Esophagus squamous epithelium (tissue), 5 donors: Measurements from ENCODE around the gene MLKL. TPM values are rescaled to one million over a fixed set of nuclear protein-coding genes. Genes with fewer than 3 reads are reported as not detected.

Source experiments
- DNase-seq: peaks from one replicate; lab custom pipeline; 2025; lab: John Stamatoyannopoulos, UW
- H3K27ac ChIP-seq, 4 donors: fragments of 200-600 bp; sonication (generic); one replicate each; pipeline ENCODE4 v1.5.1; 2016 to 2019; ENCODE audit warnings: mild to moderate bottlenecking in 1 of 4
- H3K27me3 ChIP-seq, 4 donors: fragments of 200-600 bp; sonication (generic); 1 replicate in 3 of 4; 2 replicates in 1 of 4; pipeline versions ENCODE4 v1.5.1 to v1.6.0; 2017 to 2021; ENCODE audit warnings: antibody characterized with exemption in 1 of 4
- H3K36me3 ChIP-seq, 3 donors: fragments of 200-600 bp; sonication (generic); one replicate each; pipeline ENCODE4 v1.5.1; 2016 to 2019
- H3K4me1 ChIP-seq, 3 donors: fragments of 200-600 bp; sonication (generic); one replicate each; pipeline ENCODE4 v1.5.1; 2017 to 2019
- H3K4me3 ChIP-seq, 4 donors: fragments of 200-600 bp; sonication (generic); 1 replicate in 3 of 4; 2 replicates in 1 of 4; pipeline ENCODE4 v1.5.1; 2016 to 2019; ENCODE audit warnings: mild to moderate bottlenecking in 2 of 4, moderate library complexity in 1 of 4
- H3K9me3 ChIP-seq, 3 donors: fragments of 200-600 bp; sonication (generic); one replicate each; pipeline ENCODE4 v1.5.1; 2016 to 2019
- POLR2A ChIP-seq, 4 donors: fragments of 450-650 bp; IDR thresholded peaks; one replicate each; pipeline ENCODE4 v1.6.1; 2017; ENCODE audit warnings: antibody characterized with exemption in 4 of 4, mild to moderate bottlenecking in 4 of 4, moderate library complexity in 3 of 4
- WGBS, 2 donors: methylation state at CpG; one replicate each; pipeline ENCODE4 v1.1.5; 2018; 5-methylcytosine and 5-hydroxymethylcytosine counted together
- intact Hi-C: fragments of 100-400 bp; cut with DNase I; formaldehyde crosslinking; loops from one replicate; pipeline ENCODE4 v1.15.0; 2022
- total RNA-seq, 4 donors: library from RNA; depleted of rRNA; stranded (reverse); fragments of >200 nt; gene quantifications; one replicate each; pipeline ENCODE4 v1.1.0, GENCODE V29; 2016
- TF ChIP-seq, protein P1 (sequence below), 6 experiments: fragments of 450-650 bp in 4 of 6; fragments of 200-600 bp in 2 of 6; sonication (generic) in 2 of 6; IDR thresholded peaks; one replicate each; pipeline ENCODE4 v1.5.1; 2016 to 2019; ENCODE audit warnings: antibody characterized with exemption in 6 of 6, mild to moderate bottlenecking in 4 of 6, moderate library complexity in 4 of 6
- donor health status: DM: yes; HTN: yes; CAD: no.

The MLKL gene
- total RNA-seq, 4 donors from 2014 or later: 12.4 to 33.9 (median 22.1) TPM

DNA sequence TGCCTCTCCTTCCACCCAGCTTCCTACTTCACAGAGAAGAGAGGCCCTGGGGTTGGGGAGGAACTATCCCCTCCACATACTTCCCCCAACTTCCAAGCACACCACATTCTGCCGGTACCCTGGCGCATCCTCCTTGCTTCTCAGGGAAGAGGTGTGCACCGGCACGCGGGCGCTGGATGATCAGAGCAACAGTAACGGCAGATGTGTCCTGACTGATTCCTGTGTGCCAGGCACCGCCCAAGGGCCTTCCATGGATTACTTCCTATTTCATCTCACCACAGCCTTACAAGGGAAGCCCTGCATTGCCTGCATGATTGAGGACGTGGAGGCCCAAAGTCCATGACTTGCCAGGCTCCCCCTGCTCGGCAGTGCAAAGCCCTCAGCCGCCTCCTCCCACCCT is 21.1 kb upstream of the MLKL start:
- no peak for DNase-seq
- H3K4me3 ChIP-seq: no peak overlapping the region
- no peak overlapping the region for H3K27ac ChIP-seq
- intact Hi-C loops: no loop called here
- no peaks in the 10 kb centered on the region for H3K4me1 ChIP-seq
- WGBS, 2 donors: 65 to 87% methylated on average over 3 to 7 of the region's 11 CpGs
- H3K9me3 ChIP-seq: peaks cover 0 to 3% (median 2%) of the 10 kb centered on the region in 3 donors
- H3K36me3 ChIP-seq: no peaks in the 10 kb centered on the region
- no peak for TF ChIP-seq POLR2A (IDR thresholded peaks at IDR 0.05)
- TF ChIP-seq, protein P1, sequence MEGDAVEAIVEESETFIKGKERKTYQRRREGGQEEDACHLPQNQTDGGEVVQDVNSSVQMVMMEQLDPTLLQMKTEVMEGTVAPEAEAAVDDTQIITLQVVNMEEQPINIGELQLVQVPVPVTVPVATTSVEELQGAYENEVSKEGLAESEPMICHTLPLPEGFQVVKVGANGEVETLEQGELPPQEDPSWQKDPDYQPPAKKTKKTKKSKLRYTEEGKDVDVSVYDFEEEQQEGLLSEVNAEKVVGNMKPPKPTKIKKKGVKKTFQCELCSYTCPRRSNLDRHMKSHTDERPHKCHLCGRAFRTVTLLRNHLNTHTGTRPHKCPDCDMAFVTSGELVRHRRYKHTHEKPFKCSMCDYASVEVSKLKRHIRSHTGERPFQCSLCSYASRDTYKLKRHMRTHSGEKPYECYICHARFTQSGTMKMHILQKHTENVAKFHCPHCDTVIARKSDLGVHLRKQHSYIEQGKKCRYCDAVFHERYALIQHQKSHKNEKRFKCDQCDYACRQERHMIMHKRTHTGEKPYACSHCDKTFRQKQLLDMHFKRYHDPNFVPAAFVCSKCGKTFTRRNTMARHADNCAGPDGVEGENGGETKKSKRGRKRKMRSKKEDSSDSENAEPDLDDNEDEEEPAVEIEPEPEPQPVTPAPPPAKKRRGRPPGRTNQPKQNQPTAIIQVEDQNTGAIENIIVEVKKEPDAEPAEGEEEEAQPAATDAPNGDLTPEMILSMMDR (IDR thresholded peaks at IDR 0.05): no peak
- H3K27me3 ChIP-seq: no peaks in the 10 kb centered on the region

DNA sequence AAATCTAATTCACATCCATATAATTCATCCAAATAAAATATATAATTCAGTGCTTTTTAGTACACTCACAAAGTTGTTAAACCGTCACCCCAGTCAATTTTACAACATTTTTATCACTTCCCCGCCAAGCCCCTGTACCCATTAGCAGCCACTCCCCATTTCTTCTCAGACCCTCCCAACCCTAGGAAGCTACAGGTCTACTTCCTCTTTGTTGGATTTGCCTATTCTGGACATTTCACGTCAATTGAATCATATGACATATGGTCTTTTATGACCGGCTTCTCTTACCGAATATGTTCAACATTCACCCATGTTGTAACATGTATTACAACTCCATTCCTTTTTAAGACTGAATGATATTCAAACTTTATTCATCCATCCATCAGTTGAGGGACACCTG is 19.9 kb upstream of the MLKL start:
- no peaks in the 10 kb centered on the region for H3K36me3 ChIP-seq
- H3K9me3 ChIP-seq: no peaks in the 10 kb centered on the region
- H3K27ac ChIP-seq: no peak overlapping the region
- no peaks in the 10 kb centered on the region for H3K27me3 ChIP-seq
- H3K4me1 ChIP-seq: no peaks in the 10 kb centered on the region
- TF ChIP-seq, protein P1 (IDR thresholded peaks at IDR 0.05): no peak
- no peak for TF ChIP-seq POLR2A (IDR thresholded peaks at IDR 0.05)
- no peak overlapping the region for H3K4me3 ChIP-seq
- intact Hi-C loops: no loop called here
- WGBS, 2 donors: 59 to 64% methylated on average over 5 of the region's 5 CpGs
- no peak for DNase-seq

- Histone ChIP-seq H3K4me1 (no peaks in the 10 kb centered on the region), H3K4me3 (no peak overlapping the region), H3K36me3 (no peaks in the 10 kb centered on the region), H3K9me3 (no peaks in the 10 kb centered on the region), H3K27me3 (no peaks in the 10 kb centered on the region), H3K27ac (no peak overlapping the region)
- intact Hi-C loops: no loop called here
- WGBS, 2 donors: 82 to 89% methylated on average over 9 to 17 of the region's 27 CpGs
- no peak for DNase-seq
- TF ChIP-seq POLR2A (IDR thresholded peaks at IDR 0.05): no peak
- TF ChIP-seq, protein P1 (IDR thresholded peaks at IDR 0.05): no peak
Observed at GRCh38 chr16:74718741-74719610, 18.3 kb upstream of the MLKL start.

GRCh38 chr16:74718140-74718539 is 17.5 kb upstream of the MLKL start:
- no peak overlapping the region for H3K27ac ChIP-seq
- H3K27me3 ChIP-seq: no peaks in the 10 kb centered on the region
- H3K9me3 ChIP-seq: no peaks in the 10 kb centered on the region
- no peak overlapping the region for H3K4me3 ChIP-seq
- no peak for DNase-seq
- 88 to 90% methylated on average over 5 to 9 of the region's 13 CpGs for WGBS, 2 donors
- H3K4me1 ChIP-seq: no peaks in the 10 kb centered on the region
- TF ChIP-seq, protein P1 (IDR thresholded peaks at IDR 0.05): no peak
- no peak for TF ChIP-seq POLR2A (IDR thresholded peaks at IDR 0.05)
- intact Hi-C loops: no loop called here
- no peaks in the 10 kb centered on the region for H3K36me3 ChIP-seq

DNA sequence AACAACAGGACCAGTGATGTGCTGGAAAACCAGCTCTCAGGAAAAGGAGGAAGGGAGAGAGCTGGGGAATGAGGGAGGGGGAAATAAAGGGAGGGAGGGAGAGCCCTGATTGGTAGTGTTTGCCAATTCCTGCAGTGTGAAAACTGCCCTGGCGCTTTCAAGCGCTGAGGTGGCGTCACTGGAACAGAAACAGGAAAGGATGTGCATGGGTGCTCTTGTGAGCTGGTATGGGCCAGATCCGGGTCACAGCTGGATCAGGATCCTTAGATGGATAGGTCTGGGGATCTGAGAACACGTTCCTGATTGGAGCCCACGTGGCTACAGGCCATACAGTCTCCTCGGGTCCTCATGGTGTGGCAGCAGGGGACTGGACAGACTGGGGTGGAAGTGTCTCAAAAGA is 16.7 kb upstream of the MLKL start:
- no peak for TF ChIP-seq POLR2A (IDR thresholded peaks at IDR 0.05)
- TF ChIP-seq, protein P1 (IDR thresholded peaks at IDR 0.05): no peak
- Histone ChIP-seq H3K36me3 (no peaks in the 10 kb centered on the region), H3K27me3 (no peaks in the 10 kb centered on the region), H3K9me3 (no peaks in the 10 kb centered on the region), H3K27ac (no peak overlapping the region), H3K4me1 (no peaks in the 10 kb centered on the region), H3K4me3 (no peak overlapping the region)
- intact Hi-C loops: no loop called here
- 45 to 57% methylated on average over 5 to 7 of the region's 7 CpGs for WGBS, 2 donors
- DNase-seq: no peak
